A673 (cell line): Measurements from ENCODE around the gene EYS. TPM values are rescaled to one million over a fixed set of nuclear protein-coding genes. Genes with fewer than 3 reads are reported as not detected.

Source experiments
- BruUV-seq: library from RNA; stranded (reverse); fragments of 400-500 nt; replicated peaks from 2 replicates; lab custom pipeline; 2021; lab: Mats Ljungman, UMichigan
- CTCF ChIA-PET: fragments of 300-600 bp; sonication (Branson Sonifier 250); formaldehyde crosslinking; loops from one replicate; lab custom pipeline; 2022; ENCODE audit warnings: antibody characterized with exemption; lab: Charles Lee
- POLR2A ChIA-PET: fragments of 300-600 bp; sonication (Branson Sonifier 250); formaldehyde crosslinking; loops from one replicate; lab custom pipeline; 2022; ENCODE audit warnings: antibody characterized with exemption; ENCODE audit not compliant: low non-redundant PET; lab: Charles Lee
- DNase-seq: peaks from one replicate; pipeline ENCODE4 v3.0.0-alpha.2; 2015; ENCODE audit warnings: low spot score
- H3K27ac ChIP-seq: fragments of 200-600 bp; sonication (generic); 2 replicates; pipeline ENCODE4 v1.5.1; 2016; ENCODE audit warnings: mixed run types, low read depth, mild to moderate bottlenecking, mixed read lengths, antibody characterized with exemption, low read length; ENCODE audit not compliant: poor library complexity, severe bottlenecking
- H3K27me3 ChIP-seq: fragments of 200-600 bp; sonication (generic); replicated peaks from 2 replicates; pipeline ENCODE4 v1.6.1; 2017; ENCODE audit warnings: mixed run types, low read depth, mild to moderate bottlenecking, mixed read lengths, antibody characterized with exemption, low read length; ENCODE audit not compliant: insufficient read depth, poor library complexity
- H3K36me3 ChIP-seq: fragments of 200-600 bp; sonication (generic); 2 replicates; pipeline ENCODE4 v1.6.1; 2016; ENCODE audit warnings: mixed run types, mild to moderate bottlenecking, mixed read lengths, antibody characterized with exemption, low read length; ENCODE audit not compliant: insufficient read depth, poor library complexity, severe bottlenecking
- H3K4me1 ChIP-seq: fragments of 200-600 bp; sonication (generic); 2 replicates; pipeline ENCODE4 v1.6.1; 2017; ENCODE audit warnings: mixed run types, mild to moderate bottlenecking, mixed read lengths, antibody characterized with exemption, low read length; ENCODE audit not compliant: insufficient read depth, poor library complexity, severe bottlenecking
- H3K4me3 ChIP-seq: fragments of 200-600 bp; sonication (generic); 2 replicates; pipeline ENCODE4 v1.5.1; 2016; ENCODE audit warnings: low read depth, mixed run types, mild to moderate bottlenecking, mixed read lengths, low read length; ENCODE audit not compliant: poor library complexity, severe bottlenecking
- H3K9me3 ChIP-seq: fragments of 200-600 bp; sonication (generic); 2 replicates; pipeline ENCODE4 v1.6.1; 2016; ENCODE audit warnings: mixed run types, low read depth, mild to moderate bottlenecking, mixed read lengths, antibody characterized with exemption, low read length; ENCODE audit not compliant: poor library complexity, severe bottlenecking
- CTCF ChIP-seq: fragments of 300-800, 200-600 bp; sonication (generic); conservative IDR thresholded peaks from 2 replicates; pipeline ENCODE4 v1.5.1; 2017; ENCODE audit warnings: low read depth, mild to moderate bottlenecking, antibody characterized with exemption, low read length, moderate library complexity, mixed read lengths
- EZH2 ChIP-seq: fragments of 200-600 bp; sonication (generic); IDR thresholded peaks from 2 replicates; pipeline ENCODE4 v1.6.1; 2017; ENCODE audit warnings: borderline replicate concordance, low read depth, mild to moderate bottlenecking, mixed read lengths, antibody characterized with exemption, low read length; ENCODE audit not compliant: poor library complexity, severe bottlenecking
- intact Hi-C: fragments of 100-400 bp; cut with micrococcal nuclease; formaldehyde crosslinking; loops from one replicate; pipeline ENCODE4 v1.10.0; 2022; ENCODE audit not compliant: unreplicated experiment
- total RNA-seq: library from RNA; stranded (reverse); gene quantifications from 2 replicates; pipeline ENCODE4 v1.2.3, GENCODE V29; 2021

Gene EYS
- total RNA-seq, 1 experiment from 2014 or later: 0.47 TPM

- ChIA-PET POLR2A (no interaction called here), CTCF (no interaction called here)
- no peak for TF ChIP-seq EZH2
- no peak for TF ChIP-seq CTCF
- no peaks in the 10 kb centered on the region for H3K36me3 ChIP-seq
- H3K27ac ChIP-seq: no peak overlapping the region
- no TSS peak for BruUV-seq
- intact Hi-C loops: no loop called here
- no peak for DNase-seq
- H3K4me1 ChIP-seq: no peaks in the 10 kb centered on the region
- H3K9me3 ChIP-seq: no peaks in the 10 kb centered on the region
- H3K27me3 ChIP-seq: no peaks in the 10 kb centered on the region
- no peak overlapping the region for H3K4me3 ChIP-seq
Measured at GRCh38 chr6:64428186-64428585, 1278.8 kb downstream of the EYS start.

DNA sequence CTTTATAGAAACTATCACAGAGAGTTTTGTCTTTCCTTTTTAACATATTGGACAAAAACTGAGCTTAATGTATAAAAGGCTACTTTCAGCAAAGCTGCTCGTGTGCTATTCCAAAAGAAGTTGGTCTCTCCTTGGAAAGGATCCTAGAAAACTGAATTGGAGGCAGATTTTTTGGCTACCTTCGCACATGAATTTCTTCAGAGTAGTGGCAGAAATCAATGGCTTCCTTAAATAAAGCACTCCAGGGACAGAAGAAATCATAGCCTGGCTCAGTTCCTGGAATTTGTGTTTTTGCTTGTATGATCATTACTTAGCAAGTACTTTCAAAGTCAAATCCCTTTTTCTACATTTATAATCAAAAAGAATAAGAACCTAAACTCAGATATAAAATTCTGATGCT lies 1291.1 kb downstream of the EYS start:
- peaks cover 5% of the 10 kb centered on the region for H3K9me3 ChIP-seq
- H3K27me3 ChIP-seq: no peaks in the 10 kb centered on the region
- ChIA-PET CTCF (no interaction called here), POLR2A (no interaction called here)
- H3K4me3 ChIP-seq: no peak overlapping the region
- TF ChIP-seq CTCF (no peak), EZH2 (no peak)
- H3K36me3 ChIP-seq: no peaks in the 10 kb centered on the region
- no peak overlapping the region for H3K27ac ChIP-seq
- no TSS peak for BruUV-seq
- no peak for DNase-seq
- no peaks in the 10 kb centered on the region for H3K4me1 ChIP-seq
- intact Hi-C loops: no loop called here

DNA sequence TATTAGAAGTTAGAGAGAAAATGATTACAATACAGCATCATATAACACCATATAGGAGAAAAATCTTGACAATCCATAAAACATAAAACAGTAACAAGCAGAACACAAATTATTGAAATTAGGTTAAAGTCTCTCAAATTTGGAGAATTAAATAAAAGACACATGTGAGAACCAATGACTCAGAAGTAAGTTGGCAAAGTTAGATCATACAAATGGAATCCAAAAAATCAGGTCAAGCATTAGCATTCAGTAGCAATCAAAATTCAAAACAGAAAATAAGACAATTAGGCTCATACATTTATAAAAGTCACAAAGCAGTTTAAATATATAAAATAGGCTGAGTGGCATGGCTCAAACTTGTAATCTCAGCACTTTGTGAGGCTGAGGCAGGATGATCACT lies 1295.8 kb downstream of the EYS start:
- H3K4me1 ChIP-seq: no peaks in the 10 kb centered on the region

More for the DNA sequence above, 1295.8 kb downstream of the EYS start:
- Histone ChIP-seq H3K36me3 (no peaks in the 10 kb centered on the region), H3K9me3 (peaks cover 5% of the 10 kb centered on the region), H3K27me3 (no peaks in the 10 kb centered on the region), H3K4me3 (no peak overlapping the region), H3K27ac (no peak overlapping the region)
- ChIA-PET POLR2A (no interaction called here), CTCF (no interaction called here)
- DNase-seq: no peak
- TF ChIP-seq EZH2 (no peak), CTCF (no peak)
- intact Hi-C loops: no loop called here
- no TSS peak for BruUV-seq
